Measurements from ENCODE around the gene GPHN.

The GPHN gene

GRCh38 chr14:67167420-67168109 is 659.6 kb downstream of the GPHN start:
- DNase-seq (ENCODE audit: low read depth) = peak; percentile 36

DNA sequence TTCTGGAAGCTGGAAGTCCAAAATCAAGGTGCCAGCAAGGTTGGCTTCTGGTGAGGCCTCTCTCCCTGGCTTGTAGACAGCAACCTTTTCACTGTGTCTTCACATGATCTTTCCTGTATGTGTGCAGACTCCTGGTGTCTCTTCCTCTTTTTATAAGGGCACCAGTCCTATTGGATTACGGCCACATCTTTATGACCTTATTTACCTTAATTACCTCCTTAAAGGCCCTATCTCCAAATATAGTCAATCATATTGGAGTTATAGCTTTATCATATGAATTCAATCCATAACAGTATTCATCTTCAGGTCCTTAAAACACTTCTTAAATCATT is 660.1 kb downstream of the GPHN start:
- DNase-seq (ENCODE audit: low read depth) = no peak

- DNase-seq (ENCODE audit: low read depth) = peak; percentile 40
Observed at GRCh38 chr14:67170660-67171059, 662.7 kb downstream of the GPHN start.

DNA sequence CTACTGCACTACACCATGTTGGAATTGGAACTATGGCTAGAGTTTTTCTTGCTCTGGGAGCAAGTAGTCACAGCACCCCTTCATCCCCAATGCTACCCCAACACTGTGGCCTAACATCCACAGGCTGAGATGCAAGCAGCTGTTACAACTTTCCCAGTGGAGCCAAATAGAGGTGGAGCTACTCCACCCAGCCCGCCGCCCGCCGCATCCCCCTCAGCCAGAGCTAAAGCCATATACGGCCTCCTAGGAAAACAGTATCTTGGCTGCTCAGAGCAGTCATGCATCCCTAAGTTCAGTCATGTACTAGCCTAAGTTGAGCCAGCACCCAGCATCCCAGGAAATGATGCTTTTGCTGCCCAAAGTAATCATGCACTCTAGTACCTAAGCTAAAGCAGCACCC is 664.1 kb downstream of the GPHN start:
- no peak for DNase-seq (ENCODE audit: low read depth)

DNA sequence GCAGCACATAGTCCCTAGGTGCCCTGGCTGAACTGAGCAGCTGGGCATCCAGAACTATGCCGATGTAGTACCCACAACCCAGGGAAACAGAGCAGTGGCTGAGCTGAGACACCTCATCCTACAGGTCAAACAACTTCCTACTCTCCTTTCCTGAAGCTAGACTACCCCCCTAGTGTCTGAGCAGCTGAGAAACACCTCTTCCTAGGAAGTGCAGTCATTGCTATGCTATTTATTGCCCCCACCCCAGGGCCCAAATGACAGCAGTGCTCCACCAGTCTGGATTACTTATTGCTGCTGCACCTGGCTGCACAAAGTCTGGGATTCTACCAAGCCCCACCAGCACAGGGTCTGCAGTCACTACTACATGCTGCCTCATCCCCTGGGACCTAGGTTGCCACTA is 664.6 kb downstream of the GPHN start:
- DNase-seq (ENCODE audit: low read depth) = no peak

- DNase-seq (ENCODE audit: low read depth) = no peak
Observed at GRCh38 chr14:67173719-67174118, 665.8 kb downstream of the GPHN start.

DNA sequence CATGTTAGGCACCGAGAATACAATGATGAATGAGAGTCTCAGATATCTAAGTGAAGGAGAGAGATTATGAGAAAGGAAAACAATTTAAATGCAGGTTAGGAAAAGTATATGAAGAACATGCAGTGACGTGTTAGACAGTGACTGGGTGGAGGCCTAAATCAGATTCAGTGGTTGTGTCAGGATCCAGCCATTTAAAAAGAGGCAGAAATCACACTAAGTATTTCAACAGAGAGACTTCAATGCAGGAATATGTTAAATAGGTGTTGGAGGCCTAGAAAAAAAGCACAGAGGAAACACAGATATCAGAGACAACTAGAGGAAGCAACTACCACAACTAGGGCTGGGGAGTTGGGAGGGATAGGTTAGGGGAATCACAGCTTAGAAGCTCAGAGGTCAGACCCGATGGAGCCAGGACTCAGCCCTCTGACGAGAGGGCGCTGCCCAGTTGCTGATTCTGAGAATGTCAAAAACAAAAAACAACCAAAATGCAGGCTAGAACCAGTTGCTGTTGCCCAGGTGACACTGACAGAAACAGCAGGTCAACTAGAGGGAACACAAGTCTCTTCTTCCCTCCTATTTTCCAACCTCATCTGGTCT is 678.3 kb downstream of the GPHN start:
- DNase-seq (ENCODE audit: low read depth) = no peak

DNA sequence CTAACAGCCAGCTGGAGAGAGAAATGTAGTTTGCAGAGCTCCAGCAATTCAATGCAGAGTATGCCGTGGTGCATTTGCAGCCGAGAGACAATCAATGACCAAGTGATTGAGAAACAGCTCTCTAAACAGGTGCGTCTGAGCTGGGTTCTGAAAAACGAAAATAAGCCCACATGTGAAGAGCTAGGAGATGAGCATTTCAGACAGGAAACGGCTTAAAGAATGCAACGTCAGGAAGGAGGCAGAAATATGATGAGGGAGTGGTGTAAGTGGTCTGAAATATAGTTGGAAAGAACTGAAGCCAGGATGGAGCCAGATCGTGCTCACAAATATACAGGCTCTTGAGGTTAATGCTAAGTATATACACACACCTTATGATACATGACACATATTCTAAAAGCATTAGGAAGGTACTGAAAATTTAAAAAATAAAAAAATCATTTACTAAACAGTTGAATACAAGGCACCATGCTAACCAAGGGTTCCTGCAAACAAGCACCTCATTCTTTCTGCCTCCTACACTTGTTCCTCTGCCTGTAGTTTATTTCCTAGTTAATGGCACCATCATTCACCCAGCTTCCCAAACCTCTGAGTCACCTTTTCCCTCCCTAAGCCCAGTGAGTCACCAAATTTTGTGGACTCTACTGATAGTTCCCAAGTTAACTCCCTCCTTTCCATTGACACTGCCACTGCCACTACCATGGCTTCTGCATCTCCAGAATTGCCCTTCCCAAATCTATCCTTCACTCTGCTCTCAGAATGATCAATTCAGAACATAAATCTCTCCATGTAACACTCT is 679.0 kb downstream of the GPHN start:
- DNase-seq (ENCODE audit: low read depth) = peak; percentile 71

DNA sequence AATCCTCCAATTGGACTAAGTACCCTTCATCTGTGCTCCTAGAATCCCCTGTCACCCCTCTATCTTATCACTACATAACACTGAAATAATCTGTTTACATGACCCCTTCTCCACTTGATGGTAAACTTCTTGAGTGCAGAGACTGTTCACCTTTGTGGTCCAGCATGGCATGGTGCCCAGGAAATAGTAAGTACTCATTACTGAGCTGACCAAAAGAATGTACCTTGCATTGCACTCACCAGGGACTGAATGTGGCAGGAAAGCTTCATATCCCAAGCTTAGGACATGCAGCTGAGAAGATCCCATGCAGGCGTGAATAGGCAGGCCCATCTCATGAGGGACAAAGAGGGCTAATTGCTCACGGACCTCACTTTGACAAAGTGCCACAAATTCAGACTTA is 679.9 kb downstream of the GPHN start:
- DNase-seq (ENCODE audit: low read depth) = peak; percentile 93

- no peak for DNase-seq (ENCODE audit: low read depth)
Observed at GRCh38 chr14:67188326-67188725, 680.4 kb downstream of the GPHN start.

DNA sequence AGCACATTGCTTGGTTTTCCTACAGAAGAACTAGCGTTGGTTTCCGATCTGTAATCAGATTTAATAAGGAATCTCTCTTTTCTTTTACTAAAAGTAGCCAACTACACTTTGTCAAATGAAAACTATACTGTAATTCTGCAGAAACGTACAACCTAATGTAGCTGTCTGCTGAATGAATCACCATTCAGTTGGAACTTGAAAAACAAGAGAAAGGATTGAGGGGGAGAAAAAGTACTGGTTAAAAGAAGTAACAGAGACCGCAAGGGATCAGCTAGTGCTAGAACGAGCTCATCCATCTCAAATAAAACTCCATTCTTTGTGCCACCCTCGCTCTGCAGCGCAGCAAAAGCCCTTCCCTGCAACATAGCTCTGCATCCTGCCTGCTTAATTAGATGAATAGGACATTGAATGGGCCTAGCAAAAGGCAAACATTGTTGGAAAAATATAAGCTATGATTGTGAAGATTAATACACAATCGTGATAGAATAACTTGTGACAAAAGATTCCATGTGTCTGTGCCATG is 683.9 kb downstream of the GPHN start:
- peak; percentile 41 for DNase-seq (ENCODE audit: low read depth)

- DNase-seq (ENCODE audit: low read depth) = no peak
Observed at GRCh38 chr14:67192366-67192765, 684.4 kb downstream of the GPHN start.

DNA sequence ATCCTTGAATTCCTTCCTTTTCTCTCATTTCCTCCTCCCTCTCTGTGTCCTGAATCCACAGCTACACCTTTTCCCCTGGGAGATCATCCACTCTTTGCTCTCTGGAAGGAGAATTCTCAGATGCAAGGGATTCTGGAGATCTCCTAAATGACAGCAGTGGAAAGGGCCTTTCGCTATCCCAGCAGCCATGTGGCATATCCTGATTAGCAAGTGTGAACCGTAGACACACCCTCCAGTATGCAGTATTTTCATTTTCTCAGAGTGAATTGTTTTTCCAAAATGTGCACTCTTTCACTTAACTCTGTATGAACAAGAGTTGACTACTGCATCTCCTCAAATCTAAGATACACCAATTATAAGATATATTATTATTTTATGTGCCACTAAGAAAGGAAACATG is 687.3 kb downstream of the GPHN start:
- no peak for DNase-seq (ENCODE audit: low read depth)

GRCh38 chr14:67199016-67199415 is 691.1 kb downstream of the GPHN start:
- no peak for DNase-seq (ENCODE audit: low read depth)

DNA sequence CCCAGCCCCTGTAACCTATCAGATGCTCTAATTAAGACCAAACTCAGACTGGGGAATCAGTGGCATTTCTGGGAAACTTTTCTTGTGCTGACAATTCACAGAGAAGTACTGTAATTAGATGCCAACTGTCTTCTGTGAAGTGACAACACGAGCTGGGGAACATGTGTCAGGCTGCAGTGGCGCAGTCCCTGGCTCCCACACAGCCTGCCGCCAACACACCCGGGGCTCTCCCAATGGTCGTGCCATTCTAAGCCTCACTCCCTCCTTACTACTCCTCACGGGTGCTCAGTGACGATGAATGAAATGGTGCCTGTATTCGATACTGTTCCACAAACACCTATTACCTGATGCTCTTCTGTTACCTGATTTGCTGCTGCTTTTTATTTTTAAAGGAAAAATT is 699.9 kb downstream of the GPHN start:
- DNase-seq (ENCODE audit: low read depth) = no peak

DNA sequence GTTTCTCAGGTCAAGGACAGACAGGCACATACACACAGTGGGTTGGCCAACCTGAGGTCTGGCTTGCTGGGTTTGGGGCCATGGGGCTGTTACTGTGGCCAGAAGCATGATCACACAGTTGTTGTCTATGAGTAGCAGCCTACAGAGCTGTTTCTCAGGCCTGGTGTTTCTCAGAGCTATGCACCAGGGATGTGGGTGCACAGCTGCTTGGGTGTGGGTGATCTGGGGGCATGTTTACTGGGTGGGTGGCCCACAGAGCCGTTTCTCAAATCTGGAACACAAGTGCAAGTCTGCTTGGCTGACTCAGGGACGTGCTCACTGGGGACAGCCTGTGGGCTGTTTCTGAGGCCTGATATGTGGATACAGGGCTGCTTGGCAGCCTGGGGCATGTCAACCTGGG is 710.2 kb downstream of the GPHN start:
- no peak for DNase-seq (ENCODE audit: low read depth)

GRCh38 chr14:67221248-67221981 is 713.5 kb downstream of the GPHN start:
- peak; percentile 92 for DNase-seq (ENCODE audit: low read depth)

GRCh38 chr14:67221982-67222328 is 714.0 kb downstream of the GPHN start:
- DNase-seq (ENCODE audit: low read depth) = no peak

- DNase-seq (ENCODE audit: low read depth) = no peak
Observed at GRCh38 chr14:67225523-67225922, 717.6 kb downstream of the GPHN start.

GRCh38 chr14:67228325-67228984 is 720.5 kb downstream of the GPHN start:
- DNase-seq (ENCODE audit: low read depth) = peak; percentile 43
